GM08714 (cell line): ENCODE measurements around the gene RPS6KA5.
"Not testable (repeated sequence)": the region's sequence is repeated elsewhere in the genome, so short reads cannot be mapped to it uniquely, and the experiment has no call there.

ENCODE experiments used
- H3K4me3 ChIP-seq: fragments of 200-500 bp; sonication (Bioruptor generic); 2 replicates; pipeline ENCODE4 v1.5.1; 2014; ENCODE audit warnings: mild to moderate bottlenecking, low read length, inconsistent platforms
- ZNF274 ChIP-seq: IDR thresholded peaks from 2 replicates; pipeline ENCODE4 v1.6.1; 2012; ENCODE audit warnings: mild to moderate bottlenecking, low read depth, low read length

RPS6KA5 gene

DNA sequence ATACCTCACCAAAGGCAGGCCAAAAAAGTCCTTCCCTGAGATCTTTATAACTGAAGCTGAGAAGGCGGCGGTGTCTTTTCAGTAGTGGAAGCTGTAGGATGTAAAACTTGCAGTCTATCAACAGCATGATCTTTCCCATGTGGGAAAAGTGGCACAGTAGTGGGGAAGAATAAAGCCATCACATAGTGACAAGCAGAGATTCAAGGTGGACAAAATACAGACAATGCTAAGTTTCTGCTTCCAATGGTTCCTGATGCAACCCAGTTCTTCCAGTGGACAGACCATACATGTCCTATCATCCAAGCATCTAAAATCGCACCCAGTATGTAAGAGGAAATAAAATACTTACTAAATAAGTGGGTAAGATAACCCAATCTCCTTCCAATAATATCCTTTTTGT, 4.1 kb downstream of the RPS6KA5 start:
- H3K4me3 ChIP-seq = no peak overlapping the region
- no peak for TF ChIP-seq ZNF274

DNA sequence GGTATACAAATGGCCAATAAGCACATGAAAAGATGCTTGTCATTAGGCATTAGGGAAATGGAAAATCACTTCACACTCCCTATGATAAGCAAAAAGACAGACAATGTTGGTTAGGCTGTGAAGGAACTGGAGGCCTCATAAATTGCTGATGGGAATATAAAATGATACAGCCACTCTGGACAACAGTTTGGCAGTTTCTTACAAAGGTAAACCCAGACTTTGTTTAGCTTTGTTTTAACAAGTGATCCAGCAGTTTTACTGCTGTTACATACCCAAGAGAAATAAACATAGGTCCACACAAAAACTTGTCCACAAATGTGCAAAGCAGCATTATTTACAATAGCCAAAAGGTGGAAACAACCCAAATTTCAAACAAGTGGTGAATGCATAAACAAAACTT, 5.4 kb downstream of the RPS6KA5 start:
- no peak overlapping the region for H3K4me3 ChIP-seq
- TF ChIP-seq ZNF274 = no peak

DNA sequence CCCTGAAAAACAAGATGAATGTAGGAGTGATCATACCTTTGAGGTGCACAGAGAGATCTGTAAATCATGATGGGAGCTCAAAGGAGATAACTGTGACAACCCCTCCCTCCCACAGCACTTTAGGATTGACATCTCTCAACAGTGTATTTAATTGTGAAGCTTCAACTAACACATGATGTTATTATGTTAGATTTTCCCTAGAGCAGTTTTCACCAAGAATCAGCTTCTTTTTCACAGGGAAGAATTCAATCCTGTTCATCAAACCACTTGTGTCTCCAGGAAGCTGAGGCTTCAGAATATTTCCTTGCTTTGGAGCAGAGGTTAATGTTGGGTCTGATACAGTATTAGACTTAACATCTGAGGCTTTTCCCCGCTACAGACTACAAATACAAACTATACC, 11.8 kb downstream of the RPS6KA5 start:
- no peak overlapping the region for H3K4me3 ChIP-seq
- no peak for TF ChIP-seq ZNF274

DNA sequence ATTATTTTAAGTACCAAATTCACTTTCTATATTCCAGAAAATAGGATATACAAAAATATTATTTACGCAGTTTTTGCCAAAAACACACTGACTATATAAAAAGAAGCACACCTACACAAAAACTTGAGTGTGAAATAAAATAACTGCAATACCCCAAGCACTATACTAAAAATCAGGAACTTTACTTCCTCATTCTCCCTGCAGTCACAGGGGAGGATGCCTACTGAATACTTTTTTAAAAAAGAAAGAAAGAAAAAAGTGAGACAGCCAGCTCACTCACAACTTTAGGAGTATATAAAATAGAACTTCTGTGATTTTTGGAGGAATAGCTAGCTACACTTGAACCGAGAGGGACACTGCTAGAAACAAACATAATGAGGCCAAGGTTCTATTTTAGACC, 12.2 kb downstream of the RPS6KA5 start:
- no peak overlapping the region for H3K4me3 ChIP-seq
- no peak for TF ChIP-seq ZNF274

DNA sequence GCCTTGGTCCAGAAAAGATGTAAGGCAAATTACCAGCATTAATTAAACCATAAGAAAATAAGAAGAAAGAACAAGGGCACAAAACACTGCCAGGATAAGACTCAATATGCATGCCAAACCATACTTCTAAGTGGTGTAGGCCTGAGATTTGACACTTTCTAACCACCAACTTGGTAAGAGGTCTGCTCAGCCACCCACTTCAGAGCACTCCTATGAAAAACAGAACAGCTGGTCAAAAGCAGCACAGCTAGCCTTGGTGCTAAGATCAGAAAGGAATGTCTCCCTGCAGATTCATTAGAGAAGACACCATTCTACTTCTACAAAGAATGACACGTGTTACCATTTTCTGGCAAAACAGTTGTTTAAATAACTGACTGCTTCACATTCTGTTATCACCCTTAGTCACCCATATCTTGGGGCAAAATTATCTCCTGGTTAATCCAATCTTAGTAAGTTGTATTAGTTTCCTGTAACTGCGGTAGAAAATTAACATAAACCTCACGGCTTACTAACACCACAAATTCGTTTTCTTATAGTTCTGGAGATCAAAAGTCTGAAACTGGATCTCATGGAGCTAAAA, 13.2 kb downstream of the RPS6KA5 start:
- H3K4me3 ChIP-seq = no peak overlapping the region
- TF ChIP-seq ZNF274 = no peak

DNA sequence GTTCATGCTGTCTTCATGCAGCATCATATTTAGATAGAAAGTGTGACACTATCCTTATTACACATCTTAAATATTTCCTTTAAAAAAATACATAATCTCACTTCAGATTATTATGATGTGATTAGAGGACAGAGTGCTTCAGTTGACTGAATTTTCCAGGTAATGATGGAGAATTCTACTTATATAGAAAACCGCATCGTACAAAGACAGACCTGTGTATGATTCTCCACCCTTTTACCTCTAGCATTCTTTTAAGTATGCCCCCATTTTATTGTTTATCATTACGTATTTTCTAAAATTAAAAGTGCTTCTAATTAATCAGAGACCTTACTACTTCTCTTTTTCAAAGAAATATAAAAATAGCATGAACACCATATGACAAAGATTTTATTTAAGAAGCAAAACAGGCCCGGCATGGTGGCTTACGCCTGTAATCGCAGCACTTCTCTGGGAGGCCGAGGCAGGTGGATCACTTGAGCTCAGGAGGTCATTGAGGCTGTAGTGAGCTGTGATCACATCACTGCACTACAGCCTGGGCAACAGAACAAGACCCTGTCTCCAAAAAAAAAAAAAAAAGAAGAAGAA, 13.9 kb downstream of the RPS6KA5 start:
- TF ChIP-seq ZNF274 = no peak
- H3K4me3 ChIP-seq = no peak overlapping the region

DNA sequence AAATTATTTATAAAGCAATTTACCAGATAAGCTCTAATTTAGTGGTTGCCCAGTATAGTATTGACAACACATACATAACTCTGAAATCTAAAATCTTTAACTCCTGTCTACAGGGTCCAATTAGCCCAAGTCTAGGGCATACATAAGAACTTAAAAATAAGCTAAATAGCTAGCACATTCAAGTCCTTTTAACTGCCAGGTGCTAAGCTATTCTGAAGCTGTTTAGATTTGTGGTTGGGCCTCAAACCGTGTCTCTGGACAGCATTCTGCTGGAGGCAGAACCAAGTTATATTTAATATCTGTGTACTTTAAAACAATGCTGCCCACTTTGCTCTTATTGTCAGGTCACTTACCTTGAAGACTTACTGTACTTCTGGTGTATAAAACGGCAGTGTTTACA, 19.0 kb downstream of the RPS6KA5 start:
- no peak overlapping the region for H3K4me3 ChIP-seq
- no peak for TF ChIP-seq ZNF274

DNA sequence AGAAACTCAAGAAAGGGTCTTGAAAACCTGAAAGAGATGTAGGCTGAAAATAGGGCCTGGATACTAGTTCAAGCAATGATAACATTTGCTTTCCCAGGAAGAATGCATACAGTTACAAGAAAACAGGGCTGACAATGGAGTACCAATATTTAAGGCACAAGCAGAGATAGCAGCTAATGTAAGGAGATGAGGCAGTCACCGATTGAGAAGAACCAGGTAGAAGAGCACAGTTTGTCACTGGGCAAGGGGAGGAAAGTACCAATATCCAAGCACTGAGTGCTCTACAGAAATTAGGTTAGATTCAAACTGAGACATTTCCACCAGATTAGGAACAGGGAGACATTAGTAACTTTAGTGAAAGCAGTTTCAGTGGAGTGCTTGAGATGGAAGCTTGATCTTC, 19.9 kb downstream of the RPS6KA5 start:
- no peak for TF ChIP-seq ZNF274

DNA sequence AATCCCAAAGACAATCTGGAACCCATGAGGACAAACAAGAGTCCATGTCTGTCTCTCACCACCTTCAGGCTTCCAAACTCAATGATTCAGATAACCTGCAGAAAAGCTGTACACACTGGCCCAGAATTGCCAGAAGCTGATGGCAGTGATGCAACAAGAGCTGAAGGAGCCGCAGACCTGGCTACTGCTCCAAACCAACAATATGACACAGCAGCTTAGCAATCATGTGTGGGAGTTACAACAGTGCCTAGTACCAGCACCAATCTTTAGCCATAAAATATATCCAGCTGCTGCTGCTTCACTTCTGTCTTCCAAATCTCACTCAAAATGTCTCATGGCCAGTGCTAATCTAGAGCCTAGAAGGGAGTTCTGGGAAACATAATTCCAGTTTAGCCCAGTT, 22.0 kb downstream of the RPS6KA5 start:
- TF ChIP-seq ZNF274 = no peak

More for the DNA sequence above, 19.9 kb downstream of the RPS6KA5 start:
- no peak overlapping the region for H3K4me3 ChIP-seq

DNA sequence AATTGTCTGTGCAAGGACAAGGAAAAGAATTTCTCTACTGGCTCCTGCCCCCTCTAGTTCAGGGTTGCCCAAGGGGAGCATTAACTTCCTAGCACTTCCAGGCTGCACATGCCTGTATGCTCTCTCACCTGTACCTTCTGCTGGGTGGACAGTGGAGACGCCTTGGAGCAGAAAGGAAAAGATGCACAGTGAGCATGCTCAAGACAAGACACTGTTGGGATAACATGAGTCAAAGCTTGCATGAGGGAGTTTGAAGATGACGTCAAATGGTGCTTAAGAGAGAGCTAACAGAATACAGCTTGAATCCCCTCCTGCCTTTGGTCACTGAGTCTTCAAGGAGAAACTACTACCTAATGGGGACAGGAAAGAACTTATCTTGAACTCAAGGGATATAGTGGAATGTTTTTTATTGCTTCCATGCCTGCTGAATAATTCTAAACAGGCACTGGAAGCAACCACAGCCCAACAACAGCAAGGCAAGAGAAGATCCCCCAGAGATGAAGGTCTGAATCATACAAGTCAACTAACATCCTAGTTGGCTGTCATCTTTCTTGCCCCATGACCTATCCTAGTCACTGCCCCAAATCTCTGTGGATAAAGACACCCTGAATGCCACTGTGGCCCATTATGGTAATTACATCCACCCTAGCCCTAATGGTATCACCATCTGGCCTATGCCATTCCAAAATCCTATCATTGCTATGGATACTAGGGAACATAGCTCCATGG, 23.5 kb downstream of the RPS6KA5 start:
- TF ChIP-seq ZNF274 = no peak
- H3K4me3 ChIP-seq = no peak overlapping the region

More for the DNA sequence above, 22.0 kb downstream of the RPS6KA5 start:
- H3K4me3 ChIP-seq = no peak overlapping the region

DNA sequence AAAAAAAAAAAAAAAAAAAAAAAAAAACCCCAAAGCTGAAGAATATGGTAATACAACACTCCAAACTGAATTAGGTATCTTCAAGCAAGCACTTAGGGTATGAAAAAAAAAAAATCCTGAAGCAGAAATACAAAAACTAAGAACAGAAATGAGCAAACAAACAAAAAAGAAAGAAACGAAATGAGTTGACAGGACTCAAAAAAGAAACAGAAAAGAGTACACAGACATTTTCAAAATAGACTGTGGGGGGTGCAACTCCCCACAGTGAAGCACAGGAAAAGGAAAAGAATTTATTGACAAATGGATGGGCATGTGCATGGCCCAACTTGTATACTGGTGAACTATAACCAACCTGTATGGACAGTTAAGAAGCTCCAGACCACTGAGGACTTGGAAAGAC, 24.6 kb downstream of the RPS6KA5 start:
- H3K4me3 ChIP-seq = no peak overlapping the region
- TF ChIP-seq ZNF274 = no peak

DNA sequence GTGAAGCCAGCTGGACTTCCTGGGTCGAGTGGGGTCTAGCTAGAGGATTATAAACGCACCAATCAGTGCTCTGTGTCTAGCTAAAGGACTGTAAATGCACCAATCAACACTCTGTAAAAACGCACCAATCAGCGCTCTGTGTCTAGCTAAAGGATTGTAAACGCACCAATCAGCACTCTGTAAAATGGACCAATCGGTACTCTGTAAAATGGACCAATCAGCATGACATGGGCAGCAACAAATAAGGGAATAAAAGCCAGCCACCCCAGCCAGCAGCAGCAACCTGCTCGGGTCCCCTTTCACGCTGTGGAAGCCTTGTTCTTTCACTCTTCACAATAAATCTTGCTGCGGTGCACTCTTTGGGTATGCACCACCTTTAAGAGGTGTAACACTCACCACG, 26.1 kb downstream of the RPS6KA5 start:
- not testable (repeated sequence) for H3K4me3 ChIP-seq

DNA sequence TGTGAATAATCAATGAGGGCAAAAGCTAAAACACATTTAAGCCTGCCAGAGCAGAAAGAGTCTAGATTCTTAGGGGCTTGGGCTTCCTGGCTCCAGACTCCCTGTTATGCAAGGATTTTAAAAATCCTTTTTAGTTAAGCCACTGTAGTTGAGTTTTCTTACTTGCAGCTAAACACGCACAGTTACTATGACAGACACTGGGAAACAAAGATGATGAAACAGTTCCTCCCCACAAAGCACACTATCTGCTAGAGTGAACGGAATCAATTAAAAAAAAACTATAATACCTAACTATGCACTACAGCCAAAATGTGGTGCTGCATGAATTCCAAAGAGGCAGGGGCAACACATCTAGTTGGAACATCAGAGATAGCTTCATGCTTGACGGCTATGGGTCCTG, 28.2 kb downstream of the RPS6KA5 start:
- no peak for TF ChIP-seq ZNF274
- no peak overlapping the region for H3K4me3 ChIP-seq

DNA sequence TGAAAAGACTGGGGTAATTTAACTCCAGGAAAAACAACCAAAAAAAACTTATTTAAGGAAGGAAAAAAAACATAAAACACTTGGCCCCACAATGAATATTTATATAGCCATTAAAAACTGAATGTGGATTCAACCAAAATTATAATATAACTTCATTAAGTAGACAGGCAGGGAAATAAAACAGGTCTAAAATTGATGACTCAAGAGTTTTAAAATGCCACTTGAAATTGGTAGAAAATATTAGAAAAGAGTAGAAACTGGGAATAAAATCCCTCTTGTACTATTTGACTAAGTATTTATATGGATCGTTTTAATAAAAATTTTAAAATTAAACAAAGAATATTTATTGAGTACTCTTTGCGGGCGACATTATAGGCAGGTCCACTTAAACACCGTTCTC, 28.8 kb downstream of the RPS6KA5 start:
- no peak for TF ChIP-seq ZNF274
- no peak overlapping the region for H3K4me3 ChIP-seq

DNA sequence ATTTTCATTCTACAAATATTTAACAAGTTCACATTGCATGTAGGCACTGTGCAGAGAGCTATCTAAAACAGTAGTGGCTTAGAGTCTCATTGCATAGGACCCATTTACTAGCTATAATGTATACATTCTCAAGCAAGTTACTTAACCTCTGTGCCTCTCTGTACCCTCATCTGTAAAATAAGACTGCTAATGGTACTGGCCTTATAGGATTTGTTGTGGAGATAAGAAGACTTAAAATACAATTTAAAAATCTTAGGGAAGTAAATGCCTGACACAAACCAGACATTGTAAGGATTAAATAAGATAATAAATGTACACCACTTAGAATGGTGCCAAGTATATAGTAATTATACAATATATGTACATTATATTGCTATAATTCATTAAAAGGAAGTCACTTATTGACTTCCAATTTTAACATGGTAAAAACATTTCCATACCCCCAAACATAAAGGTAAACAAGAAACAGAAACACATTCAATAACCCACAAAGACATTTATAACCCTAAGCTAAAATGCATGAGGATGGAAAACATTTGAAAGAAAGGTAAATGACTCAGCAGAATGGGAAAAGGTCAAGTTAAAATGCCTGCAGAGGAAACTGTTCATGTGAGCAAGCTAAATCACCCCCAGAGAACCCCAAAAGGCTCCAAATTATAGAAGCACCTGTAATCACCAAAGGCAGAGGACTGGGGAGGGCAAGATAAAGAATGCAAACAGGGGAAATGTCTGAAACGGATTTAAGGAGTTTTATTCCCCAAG, 30.8 kb downstream of the RPS6KA5 start:
- H3K4me3 ChIP-seq = no peak overlapping the region
- no peak for TF ChIP-seq ZNF274
